ENCODE data around the gene RNF213. TPM values are rescaled to one million over a fixed set of nuclear protein-coding genes. Genes with fewer than 3 reads are reported as not detected.

The RNF213 gene
- polyA plus RNA-seq, 4 donors: 35.4 to 71.4 (median 53.0) TPM

GRCh38 chr17:80432350-80432955, 171.8 kb downstream of the RNF213 start:
- Histone ChIP-seq H3K36me3 (ENCODE audit: control insufficient read depth in 3 of 3, insufficient read depth in 2 of 3, low read depth in 1 of 3, low read length in 3 of 3) (peaks cover 0 to 44% (median 0%) of the 10 kb centered on the region in 3 donors), H3K27me3 (ENCODE audit: control insufficient read depth in 3 of 3, insufficient read depth in 3 of 3, low read length in 3 of 3) (no peaks in the 10 kb centered on the region), H3K9me3 (ENCODE audit: control insufficient read depth in 2 of 2, insufficient read depth in 1 of 2, low read depth in 1 of 2, low read length in 1 of 2) (no peaks in the 10 kb centered on the region), H3K4me1 (ENCODE audit: control insufficient read depth in 3 of 3, insufficient read depth in 2 of 3, low read depth in 1 of 3, low read length in 2 of 3) (no peaks in the 10 kb centered on the region), H3K4me3 (ENCODE audit: low read depth in 1 of 3, low read length in 3 of 3) (no peak overlapping the region), H3K27ac (ENCODE audit: low read depth in 1 of 3, low read length in 2 of 3) (no peak overlapping the region)
- 75 to 85% (median 77%) methylated on average over 15 of the region's 15 CpGs for WGBS, 3 donors
- FAIRE-seq (no peak), DNase-seq (no peak)

DNA sequence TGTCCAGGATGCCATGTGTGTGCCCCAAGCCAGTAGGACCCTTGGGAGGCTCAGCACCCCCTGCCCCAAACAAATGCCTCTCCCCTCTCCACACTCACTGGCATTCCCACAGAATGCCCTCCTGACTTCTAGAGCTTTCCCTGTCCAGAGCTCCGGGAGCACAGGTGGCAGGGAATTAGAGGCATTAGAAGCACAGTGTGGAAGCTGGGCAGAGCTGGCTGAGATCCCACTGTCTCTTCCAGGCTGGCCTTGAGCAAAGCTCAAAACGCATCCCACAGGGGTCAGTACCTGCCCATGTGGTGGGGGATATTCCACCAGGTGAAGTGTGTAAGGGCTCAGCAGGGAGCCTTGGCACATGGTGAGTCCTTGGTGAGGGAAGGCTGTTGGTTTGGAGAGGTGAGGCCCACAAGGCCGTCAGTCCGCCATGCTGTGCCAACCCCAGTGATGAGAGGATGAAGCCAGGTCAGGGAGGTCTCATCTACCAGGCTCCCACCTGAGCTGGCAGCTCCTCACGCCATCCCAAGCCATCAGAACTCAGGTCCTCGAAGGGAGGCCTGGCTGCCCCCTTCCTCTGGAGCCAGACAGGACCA, 172.4 kb downstream of the RNF213 start:
- peaks cover 0 to 43% (median 0%) of the 10 kb centered on the region in 3 donors for H3K36me3 ChIP-seq (ENCODE audit: control insufficient read depth in 3 of 3, insufficient read depth in 2 of 3, low read depth in 1 of 3, low read length in 3 of 3)
- H3K27ac ChIP-seq (ENCODE audit: low read depth in 1 of 3, low read length in 2 of 3): no peak overlapping the region
- FAIRE-seq (no peak), DNase-seq (no peak)
- 81 to 88% (median 82%) methylated on average over 6 of the region's 6 CpGs for WGBS, 3 donors
- no peaks in the 10 kb centered on the region for H3K27me3 ChIP-seq (ENCODE audit: control insufficient read depth in 3 of 3, insufficient read depth in 3 of 3, low read length in 3 of 3)
- no peak overlapping the region for H3K4me3 ChIP-seq (ENCODE audit: low read depth in 1 of 3, low read length in 3 of 3)
- H3K9me3 ChIP-seq (ENCODE audit: control insufficient read depth in 2 of 2, insufficient read depth in 1 of 2, low read depth in 1 of 2, low read length in 1 of 2): no peaks in the 10 kb centered on the region
- H3K4me1 ChIP-seq (ENCODE audit: control insufficient read depth in 3 of 3, insufficient read depth in 2 of 3, low read depth in 1 of 3, low read length in 2 of 3): no peaks in the 10 kb centered on the region

DNA sequence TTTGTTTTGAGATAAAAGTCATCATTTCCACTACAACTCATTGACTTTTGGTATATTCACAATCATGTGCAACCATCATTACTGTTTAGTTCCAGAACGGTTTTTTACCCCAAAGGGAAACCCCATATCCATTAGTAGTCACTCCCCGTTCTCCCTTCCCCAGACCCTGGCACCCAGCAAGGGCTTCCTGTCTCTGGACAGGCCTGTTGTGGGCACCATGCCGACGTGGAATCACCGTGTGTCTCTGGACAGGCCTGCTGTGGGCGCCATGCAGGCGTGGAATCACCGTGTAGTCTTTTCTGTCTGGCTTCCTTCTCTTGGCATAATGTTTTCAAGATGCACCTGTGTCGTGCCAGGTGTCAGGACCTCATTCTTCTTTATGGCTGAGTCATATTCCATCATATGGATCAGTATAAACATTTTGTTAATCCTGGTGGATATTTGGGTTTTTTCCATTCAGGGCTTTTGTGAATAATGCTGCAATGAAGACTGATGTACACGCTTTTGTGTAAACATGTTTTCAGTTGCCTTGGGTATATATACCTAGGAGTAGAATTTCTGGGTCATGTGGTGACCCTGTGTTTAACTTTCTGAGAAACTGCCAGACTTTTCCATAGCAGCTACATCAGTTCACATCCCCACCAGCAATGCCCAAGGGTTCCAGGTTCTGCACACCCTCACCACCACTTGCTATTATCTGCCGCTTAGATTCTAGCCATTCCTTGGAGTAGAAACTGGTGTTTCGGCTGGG, 173.4 kb downstream of the RNF213 start:
- H3K27me3 ChIP-seq (ENCODE audit: control insufficient read depth in 3 of 3, insufficient read depth in 3 of 3, low read length in 3 of 3): no peaks in the 10 kb centered on the region
- H3K9me3 ChIP-seq (ENCODE audit: control insufficient read depth in 2 of 2, insufficient read depth in 1 of 2, low read depth in 1 of 2, low read length in 1 of 2): no peaks in the 10 kb centered on the region
- no peak overlapping the region for H3K4me3 ChIP-seq (ENCODE audit: low read depth in 1 of 3, low read length in 3 of 3)
- H3K4me1 ChIP-seq (ENCODE audit: control insufficient read depth in 3 of 3, insufficient read depth in 2 of 3, low read depth in 1 of 3, low read length in 2 of 3): no peaks in the 10 kb centered on the region
- no peak overlapping the region for H3K27ac ChIP-seq (ENCODE audit: low read depth in 1 of 3, low read length in 2 of 3)
- peaks cover 0 to 39% (median 0%) of the 10 kb centered on the region in 3 donors for H3K36me3 ChIP-seq (ENCODE audit: control insufficient read depth in 3 of 3, insufficient read depth in 2 of 3, low read depth in 1 of 3, low read length in 3 of 3)
- DNase-seq (no peak), FAIRE-seq (no peak)
- WGBS, 3 donors: 78 to 81% (median 78%) methylated on average over 12 of the region's 12 CpGs

- Histone ChIP-seq H3K4me1 (ENCODE audit: control insufficient read depth in 3 of 3, insufficient read depth in 2 of 3, low read depth in 1 of 3, low read length in 2 of 3) (no peaks in the 10 kb centered on the region), H3K27me3 (ENCODE audit: control insufficient read depth in 3 of 3, insufficient read depth in 3 of 3, low read length in 3 of 3) (no peaks in the 10 kb centered on the region), H3K27ac (ENCODE audit: low read depth in 1 of 3, low read length in 2 of 3) (no peak overlapping the region), H3K9me3 (ENCODE audit: control insufficient read depth in 2 of 2, insufficient read depth in 1 of 2, low read depth in 1 of 2, low read length in 1 of 2) (no peaks in the 10 kb centered on the region), H3K36me3 (ENCODE audit: control insufficient read depth in 3 of 3, insufficient read depth in 2 of 3, low read depth in 1 of 3, low read length in 3 of 3) (peaks cover 0 to 29% (median 0%) of the 10 kb centered on the region in 3 donors), H3K4me3 (ENCODE audit: low read depth in 1 of 3, low read length in 3 of 3) (no peak overlapping the region)
- 82 to 89% (median 86%) methylated on average over 10 of the region's 10 CpGs for WGBS, 3 donors
- FAIRE-seq: no peak
- DNase-seq: no peak
Measured at GRCh38 chr17:80437532-80437931, 176.9 kb downstream of the RNF213 start.

- FAIRE-seq: no peak
- H3K27me3 ChIP-seq (ENCODE audit: control insufficient read depth in 3 of 3, insufficient read depth in 3 of 3, low read length in 3 of 3): no peaks in the 10 kb centered on the region
- no peak overlapping the region for H3K27ac ChIP-seq (ENCODE audit: low read depth in 1 of 3, low read length in 2 of 3)
- peaks cover 0 to 29% (median 0%) of the 10 kb centered on the region in 3 donors for H3K36me3 ChIP-seq (ENCODE audit: control insufficient read depth in 3 of 3, insufficient read depth in 2 of 3, low read depth in 1 of 3, low read length in 3 of 3)
- no peaks in the 10 kb centered on the region for H3K4me1 ChIP-seq (ENCODE audit: control insufficient read depth in 3 of 3, insufficient read depth in 2 of 3, low read depth in 1 of 3, low read length in 2 of 3)
- H3K4me3 ChIP-seq (ENCODE audit: low read depth in 1 of 3, low read length in 3 of 3): no peak overlapping the region
- WGBS, 3 donors: 71 to 92% (median 88%) methylated on average over 5 of the region's 5 CpGs
- H3K9me3 ChIP-seq (ENCODE audit: control insufficient read depth in 2 of 2, insufficient read depth in 1 of 2, low read depth in 1 of 2, low read length in 1 of 2): no peaks in the 10 kb centered on the region
- no peak for DNase-seq
Measured at GRCh38 chr17:80438806-80439205, 178.2 kb downstream of the RNF213 start.

DNA sequence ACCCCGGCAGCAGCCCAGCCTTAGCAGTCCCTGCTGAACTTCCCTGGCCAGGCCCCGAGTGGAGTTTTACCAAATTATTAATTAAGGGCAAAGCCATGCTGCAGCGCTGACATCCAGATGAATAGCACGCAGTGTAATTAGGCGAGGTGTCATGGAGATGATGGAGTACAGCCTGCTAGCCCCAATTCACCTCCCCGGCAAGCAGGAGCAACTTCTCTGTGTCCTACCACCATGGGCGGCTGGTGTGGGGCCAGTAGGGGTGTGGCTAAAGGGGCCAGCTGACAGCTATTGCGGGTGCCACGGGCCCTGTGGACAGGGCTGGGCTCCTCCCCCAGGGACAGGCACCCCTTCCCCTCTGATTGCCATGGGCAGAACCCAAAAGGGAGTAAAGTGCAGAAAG, 178.8 kb downstream of the RNF213 start:
- FAIRE-seq (no peak), DNase-seq (no peak)
- Histone ChIP-seq H3K36me3 (ENCODE audit: control insufficient read depth in 3 of 3, insufficient read depth in 2 of 3, low read depth in 1 of 3, low read length in 3 of 3) (peaks cover 0 to 29% (median 0%) of the 10 kb centered on the region in 3 donors), H3K9me3 (ENCODE audit: control insufficient read depth in 2 of 2, insufficient read depth in 1 of 2, low read depth in 1 of 2, low read length in 1 of 2) (no peaks in the 10 kb centered on the region), H3K27ac (ENCODE audit: low read depth in 1 of 3, low read length in 2 of 3) (no peak overlapping the region), H3K27me3 (ENCODE audit: control insufficient read depth in 3 of 3, insufficient read depth in 3 of 3, low read length in 3 of 3) (no peaks in the 10 kb centered on the region), H3K4me3 (ENCODE audit: low read depth in 1 of 3, low read length in 3 of 3) (no peak overlapping the region), H3K4me1 (ENCODE audit: control insufficient read depth in 3 of 3, insufficient read depth in 2 of 3, low read depth in 1 of 3, low read length in 2 of 3) (no peaks in the 10 kb centered on the region)
- 77 to 82% (median 79%) methylated on average over 9 of the region's 9 CpGs for WGBS, 3 donors

DNA sequence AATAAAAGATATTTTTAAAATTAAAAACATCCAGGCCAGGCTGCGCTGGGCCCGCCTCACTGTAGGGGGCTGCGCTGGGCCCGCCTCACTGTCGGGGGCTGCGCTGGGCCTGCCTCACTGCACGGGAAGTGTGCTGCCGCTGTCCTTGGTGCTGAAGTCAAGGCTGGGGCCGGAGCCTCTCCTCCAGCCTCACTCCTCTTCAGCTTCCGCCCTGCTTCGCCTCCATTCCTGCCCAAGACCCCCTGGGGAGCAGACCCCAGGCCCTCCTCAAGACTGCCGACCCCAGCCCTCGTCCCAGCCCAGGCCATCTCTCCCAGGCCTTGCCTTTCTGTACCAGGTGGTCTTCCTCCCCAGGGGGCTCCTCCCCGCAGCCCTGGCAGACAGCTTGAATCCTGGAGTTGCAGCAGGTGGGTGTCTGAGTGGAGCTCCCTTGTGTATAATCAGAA, 180.5 kb downstream of the RNF213 start:
- H3K27ac ChIP-seq (ENCODE audit: low read depth in 1 of 3, low read length in 2 of 3): no peak overlapping the region
- FAIRE-seq (no peak), DNase-seq (peak in 1 of 2 donors; percentile 62)
- 40 to 62% (median 55%) methylated on average over 14 of the region's 14 CpGs for WGBS, 3 donors
- peaks cover 0 to 29% (median 0%) of the 10 kb centered on the region in 3 donors for H3K36me3 ChIP-seq (ENCODE audit: control insufficient read depth in 3 of 3, insufficient read depth in 2 of 3, low read depth in 1 of 3, low read length in 3 of 3)
- H3K9me3 ChIP-seq (ENCODE audit: control insufficient read depth in 2 of 2, insufficient read depth in 1 of 2, low read depth in 1 of 2, low read length in 1 of 2): no peaks in the 10 kb centered on the region
- no peak overlapping the region for H3K4me3 ChIP-seq (ENCODE audit: low read depth in 1 of 3, low read length in 3 of 3)
- no peaks in the 10 kb centered on the region for H3K4me1 ChIP-seq (ENCODE audit: control insufficient read depth in 3 of 3, insufficient read depth in 2 of 3, low read depth in 1 of 3, low read length in 2 of 3)
- H3K27me3 ChIP-seq (ENCODE audit: control insufficient read depth in 3 of 3, insufficient read depth in 3 of 3, low read length in 3 of 3): no peaks in the 10 kb centered on the region

DNA sequence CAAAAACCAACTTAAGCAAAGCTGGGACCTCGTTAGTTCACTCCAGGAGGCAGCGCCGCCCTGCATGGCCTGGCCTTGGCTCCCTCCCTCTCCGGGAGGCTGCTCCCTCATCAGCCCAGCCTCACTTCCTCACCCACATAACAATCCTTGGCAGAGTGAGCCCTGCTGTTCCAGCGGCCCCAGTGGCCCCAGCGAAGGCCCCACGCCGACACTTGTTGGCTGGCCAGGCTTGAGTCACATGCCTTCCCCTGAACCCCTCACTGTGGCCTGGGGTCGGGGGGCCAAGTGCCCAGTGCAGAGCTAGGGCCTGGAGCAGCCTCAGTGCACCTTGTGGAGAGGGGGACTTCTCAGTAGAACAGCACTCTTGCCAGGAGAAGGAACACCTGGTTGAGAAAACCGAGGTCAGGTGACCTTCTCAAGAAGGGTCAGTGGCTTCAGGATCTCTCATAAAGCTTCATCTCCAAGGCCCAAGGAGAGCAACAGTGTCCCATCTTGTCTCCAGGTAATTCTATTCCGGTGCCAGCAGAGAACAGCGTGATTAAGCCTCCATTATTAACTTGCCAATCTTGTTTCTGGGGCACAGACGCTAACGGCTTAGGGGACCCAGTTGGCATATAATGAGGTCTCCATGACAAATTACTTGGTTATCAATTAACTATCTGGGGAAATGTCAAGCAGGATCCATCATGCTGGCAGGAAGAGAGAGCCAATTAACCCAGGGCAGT, 181.1 kb downstream of the RNF213 start:
- Histone ChIP-seq H3K4me3 (ENCODE audit: low read depth in 1 of 3, low read length in 3 of 3) (no peak overlapping the region), H3K27ac (ENCODE audit: low read depth in 1 of 3, low read length in 2 of 3) (no peak overlapping the region), H3K4me1 (ENCODE audit: control insufficient read depth in 3 of 3, insufficient read depth in 2 of 3, low read depth in 1 of 3, low read length in 2 of 3) (no peaks in the 10 kb centered on the region), H3K36me3 (ENCODE audit: control insufficient read depth in 3 of 3, insufficient read depth in 2 of 3, low read depth in 1 of 3, low read length in 3 of 3) (peaks cover 0 to 29% (median 0%) of the 10 kb centered on the region in 3 donors), H3K9me3 (ENCODE audit: control insufficient read depth in 2 of 2, insufficient read depth in 1 of 2, low read depth in 1 of 2, low read length in 1 of 2) (no peaks in the 10 kb centered on the region), H3K27me3 (ENCODE audit: control insufficient read depth in 3 of 3, insufficient read depth in 3 of 3, low read length in 3 of 3) (no peaks in the 10 kb centered on the region)
- no peak for FAIRE-seq
- no peak for DNase-seq
- 86 to 91% (median 90%) methylated on average over 14 of the region's 14 CpGs for WGBS, 3 donors
